ENCODE measurements around the gene SPTBN1.

The SPTBN1 gene

DNA sequence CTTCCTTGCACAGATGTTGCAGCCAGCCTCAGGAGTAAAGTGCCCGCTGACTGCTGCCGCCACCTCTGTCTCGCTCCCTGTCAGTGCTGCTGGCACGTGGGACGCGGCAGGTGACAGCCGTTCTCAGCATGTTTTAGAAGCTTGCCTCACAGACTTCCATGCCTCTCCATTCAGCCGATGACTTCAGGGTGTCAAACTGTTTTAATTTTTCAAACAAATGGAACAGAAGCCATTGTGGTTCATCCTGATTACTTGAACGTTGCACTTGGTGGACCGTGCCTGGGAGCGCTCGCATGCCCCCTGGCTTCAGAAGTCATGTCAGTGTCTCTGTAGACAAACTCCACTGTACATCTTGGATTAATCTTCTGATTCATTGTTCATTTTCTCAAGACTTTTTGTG is 204.6 kb downstream of the SPTBN1 start:
- no peak overlapping the region for H3K4me3 Mint-ChIP-seq
- H3K27me3 Mint-ChIP-seq: no peaks in the 10 kb centered on the region
- peaks cover 89% of the 10 kb centered on the region for H3K36me3 Mint-ChIP-seq
- DNase-seq: no peak
- no peak overlapping the region for H3K27ac Mint-ChIP-seq
- H3K4me1 Mint-ChIP-seq: peaks cover 20% of the 10 kb centered on the region
- H3K9me3 Mint-ChIP-seq: no peaks in the 10 kb centered on the region
- CTCF ChIA-PET: interaction anchor here (1.2 to 2.2 kb wide), 2 partner anchors 15 to 44 kb away, joined by 3 to 5 read pairs; no protein-coding TSS in a partner anchor

DNA sequence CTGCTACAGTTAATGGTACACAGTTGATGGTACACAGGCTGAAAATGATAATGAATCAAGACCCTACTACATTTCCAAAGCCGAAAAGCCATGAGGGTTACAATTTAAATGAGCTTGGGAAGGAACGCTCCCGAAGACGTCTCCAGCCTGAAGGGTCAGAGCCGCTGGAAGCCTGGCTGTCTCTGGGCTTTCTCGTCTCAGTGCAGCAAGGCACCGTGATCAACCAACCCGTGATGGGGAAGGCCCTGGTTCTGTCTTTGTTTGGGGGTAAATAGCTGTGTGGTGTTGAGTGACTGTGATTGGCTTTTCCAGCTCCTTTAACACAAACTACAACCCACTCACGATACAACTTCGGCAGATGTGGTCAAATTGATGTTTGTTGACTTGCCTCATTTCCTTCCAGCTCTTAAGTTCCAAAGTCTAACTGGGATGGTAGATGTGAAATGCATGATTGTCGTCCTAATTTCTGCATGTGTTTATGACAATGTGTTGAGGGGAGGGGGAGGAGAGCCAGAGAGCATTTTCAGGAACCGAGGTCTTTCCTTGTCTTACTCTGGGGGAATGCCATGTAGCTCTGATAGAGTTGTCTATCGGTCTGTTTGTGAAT is 207.4 kb downstream of the SPTBN1 start:
- Mint-ChIP-seq H3K4me1 (peaks cover 18% of the 10 kb centered on the region), H3K4me3 (no peak overlapping the region), H3K36me3 (peaks cover 91% of the 10 kb centered on the region), H3K9me3 (no peaks in the 10 kb centered on the region), H3K27ac (no peak overlapping the region), H3K27me3 (no peaks in the 10 kb centered on the region)
- no peak for DNase-seq
- CTCF ChIA-PET: interaction anchor here (0.6 to 5.2 kb wide), 10 partner anchors 10 to 260 kb away, joined by 3 to 90 read pairs (median 16); no protein-coding TSS in a partner anchor

DNA sequence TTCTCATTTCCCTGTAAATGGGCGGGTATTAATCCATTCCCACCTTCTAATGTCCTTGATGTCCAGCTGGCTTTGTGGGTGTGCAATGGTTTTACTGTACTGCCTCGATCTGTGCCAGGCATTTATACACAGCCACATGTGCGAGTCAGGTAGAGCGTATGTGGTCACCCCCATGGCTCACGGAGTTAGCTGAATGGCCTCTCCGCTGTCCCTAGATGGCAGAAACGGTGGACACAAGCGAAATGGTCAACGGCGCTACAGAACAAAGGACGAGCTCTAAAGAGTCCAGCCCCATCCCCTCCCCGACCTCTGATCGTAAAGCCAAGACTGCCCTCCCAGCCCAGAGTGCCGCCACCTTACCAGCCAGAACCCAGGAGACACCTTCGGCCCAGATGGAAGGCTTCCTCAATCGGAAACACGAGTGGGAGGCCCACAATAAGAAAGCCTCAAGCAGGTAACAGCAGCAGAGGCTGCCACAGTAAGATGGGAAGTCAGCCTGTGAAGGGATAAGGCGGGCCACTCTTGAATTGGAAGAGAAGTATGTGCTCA is 208.2 kb downstream of the SPTBN1 start:
- peaks cover 89% of the 10 kb centered on the region for H3K36me3 Mint-ChIP-seq

DNA sequence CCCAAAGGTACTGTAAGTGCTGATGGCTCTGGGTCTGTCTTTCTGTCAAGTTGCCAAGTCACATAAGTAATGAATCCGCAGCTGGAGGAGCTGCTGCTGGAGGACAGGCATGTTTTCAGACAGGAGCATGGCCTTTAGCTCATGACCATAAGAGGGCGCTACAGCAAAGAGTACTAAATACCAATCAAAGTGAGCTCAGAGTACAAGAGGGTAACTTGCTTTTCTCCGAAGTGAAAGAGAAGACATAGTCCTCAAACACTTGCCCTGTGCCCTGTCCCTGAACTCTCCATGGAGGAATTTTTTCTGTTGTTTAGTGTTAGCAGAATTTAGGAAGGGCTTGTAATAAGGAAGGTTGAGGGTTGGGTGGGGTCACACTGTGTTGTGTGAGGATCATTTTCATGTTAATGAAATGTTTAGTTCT is 209.3 kb downstream of the SPTBN1 start:
- peak overlapping the region; percentile 73 for H3K27ac Mint-ChIP-seq
- no peak overlapping the region for H3K4me3 Mint-ChIP-seq
- peaks cover 17% of the 10 kb centered on the region for H3K4me1 Mint-ChIP-seq
- no peaks in the 10 kb centered on the region for H3K27me3 Mint-ChIP-seq
- H3K9me3 Mint-ChIP-seq: no peaks in the 10 kb centered on the region
- CTCF ChIA-PET: interaction anchor here (0.6 to 5.2 kb wide), 31 partner anchors 9 to 558 kb away, joined by 3 to 90 read pairs (median 6); no protein-coding TSS in a partner anchor
- H3K36me3 Mint-ChIP-seq: peaks cover 89% of the 10 kb centered on the region
- peak; percentile 57 for DNase-seq

More for the DNA sequence above, 208.2 kb downstream of the SPTBN1 start:
- Mint-ChIP-seq H3K27ac (no peak overlapping the region), H3K4me3 (no peak overlapping the region), H3K27me3 (no peaks in the 10 kb centered on the region), H3K9me3 (no peaks in the 10 kb centered on the region), H3K4me1 (peaks cover 17% of the 10 kb centered on the region)
- DNase-seq: no peak
- CTCF ChIA-PET: interaction anchor here (0.6 to 5.2 kb wide), 17 partner anchors 8 to 260 kb away, joined by 3 to 90 read pairs (median 13); no protein-coding TSS in a partner anchor

DNA sequence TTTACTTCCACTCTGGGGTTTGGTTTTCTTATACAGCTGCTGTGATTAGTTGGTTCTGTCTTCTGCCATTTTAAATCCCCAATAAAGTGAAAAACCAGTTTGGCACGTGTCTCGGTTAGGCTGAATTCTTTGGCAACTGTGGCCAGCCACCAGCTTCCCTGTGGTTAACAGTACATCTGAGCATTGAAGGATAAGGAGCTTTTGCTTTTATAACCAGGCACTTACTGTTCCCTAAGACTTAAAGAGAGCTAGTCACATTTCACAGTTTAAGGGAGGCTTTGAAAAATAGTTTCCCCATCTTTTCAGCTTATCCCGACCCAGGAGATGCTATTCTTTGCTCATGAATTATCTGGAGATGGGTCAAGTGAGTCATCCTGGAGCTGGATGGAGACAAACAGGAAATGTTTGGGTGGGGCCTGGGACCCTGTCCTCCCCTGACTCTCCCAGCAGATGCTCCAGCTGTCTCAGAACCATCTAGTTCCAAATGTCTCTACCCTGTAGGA is 210.1 kb downstream of the SPTBN1 start:
- no peak for DNase-seq
- H3K36me3 Mint-ChIP-seq: peaks cover 90% of the 10 kb centered on the region

DNA sequence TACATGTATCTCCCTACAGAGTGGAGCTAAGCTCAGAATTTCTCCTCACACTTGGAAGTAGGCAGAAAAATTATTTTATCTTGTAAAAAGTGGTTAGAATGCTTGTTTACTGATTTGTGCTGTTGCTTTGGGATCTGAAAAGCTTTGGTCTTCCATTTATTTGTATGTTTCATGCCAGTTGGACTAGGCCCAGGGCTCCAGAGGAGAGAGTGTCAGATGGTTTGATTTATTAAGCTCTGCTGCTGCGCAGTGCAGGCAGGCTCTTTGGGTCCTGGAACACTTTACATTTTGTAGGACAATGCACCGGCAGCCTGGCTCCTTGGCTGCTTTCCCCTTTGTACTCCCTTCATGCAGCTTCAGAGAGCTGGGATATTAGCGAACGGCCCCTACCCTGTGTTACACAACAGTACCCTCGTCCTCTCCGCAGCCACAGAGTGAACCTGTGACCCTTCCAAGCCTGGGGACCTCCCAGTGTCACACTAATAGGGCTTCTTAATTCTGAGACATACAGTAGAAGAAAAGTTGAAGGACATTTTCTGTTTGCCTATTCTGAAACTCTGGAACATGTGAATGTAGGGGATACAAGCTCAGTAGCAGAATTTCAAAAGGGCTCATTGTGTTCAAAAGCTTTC is 210.6 kb downstream of the SPTBN1 start:
- Mint-ChIP-seq H3K36me3 (peaks cover 87% of the 10 kb centered on the region), H3K9me3 (no peaks in the 10 kb centered on the region), H3K27ac (peak overlapping the region; percentile 49), H3K4me1 (peaks cover 17% of the 10 kb centered on the region), H3K4me3 (no peak overlapping the region), H3K27me3 (no peaks in the 10 kb centered on the region)
- no peak for DNase-seq
- CTCF ChIA-PET: interaction anchor here (0.8 to 5.2 kb wide), 19 partner anchors 9 to 559 kb away, joined by 3 to 90 read pairs (median 6); no protein-coding TSS in a partner anchor

More for the DNA sequence above, 210.1 kb downstream of the SPTBN1 start:
- Mint-ChIP-seq H3K4me1 (peaks cover 17% of the 10 kb centered on the region), H3K4me3 (no peak overlapping the region), H3K9me3 (no peaks in the 10 kb centered on the region), H3K27ac (no peak overlapping the region), H3K27me3 (no peaks in the 10 kb centered on the region)
- CTCF ChIA-PET: interaction anchor here (0.8 to 5.2 kb wide), 25 partner anchors 10 to 559 kb away, joined by 3 to 90 read pairs (median 6); no protein-coding TSS in a partner anchor

DNA sequence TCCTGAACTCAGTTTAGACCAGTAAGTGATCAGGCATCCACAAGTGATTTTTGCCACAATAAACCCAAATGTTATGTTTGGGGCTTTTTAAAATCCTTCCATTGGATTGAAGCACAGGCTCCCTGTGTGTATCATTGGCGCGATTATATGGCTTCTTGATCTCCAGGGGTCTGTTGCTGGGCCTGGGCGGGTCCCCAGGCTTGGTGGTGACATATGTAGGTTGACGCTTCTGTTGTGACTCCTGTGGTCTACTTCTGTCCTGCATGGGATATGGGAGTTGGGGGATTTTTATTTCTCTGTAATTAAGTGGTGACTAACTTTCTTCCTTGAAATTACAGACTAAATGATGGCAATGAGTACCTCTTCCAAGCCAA is 211.1 kb downstream of the SPTBN1 start:
- H3K27me3 Mint-ChIP-seq: no peaks in the 10 kb centered on the region
- DNase-seq: no peak
- H3K9me3 Mint-ChIP-seq: no peaks in the 10 kb centered on the region
- H3K27ac Mint-ChIP-seq: no peak overlapping the region
- H3K4me3 Mint-ChIP-seq: no peak overlapping the region
- peaks cover 83% of the 10 kb centered on the region for H3K36me3 Mint-ChIP-seq
- H3K4me1 Mint-ChIP-seq: peaks cover 17% of the 10 kb centered on the region
- CTCF ChIA-PET: interaction anchor here (0.9 to 5.2 kb wide), 8 partner anchors 9 to 508 kb away, joined by 3 to 90 read pairs (median 14); no protein-coding TSS in a partner anchor

DNA sequence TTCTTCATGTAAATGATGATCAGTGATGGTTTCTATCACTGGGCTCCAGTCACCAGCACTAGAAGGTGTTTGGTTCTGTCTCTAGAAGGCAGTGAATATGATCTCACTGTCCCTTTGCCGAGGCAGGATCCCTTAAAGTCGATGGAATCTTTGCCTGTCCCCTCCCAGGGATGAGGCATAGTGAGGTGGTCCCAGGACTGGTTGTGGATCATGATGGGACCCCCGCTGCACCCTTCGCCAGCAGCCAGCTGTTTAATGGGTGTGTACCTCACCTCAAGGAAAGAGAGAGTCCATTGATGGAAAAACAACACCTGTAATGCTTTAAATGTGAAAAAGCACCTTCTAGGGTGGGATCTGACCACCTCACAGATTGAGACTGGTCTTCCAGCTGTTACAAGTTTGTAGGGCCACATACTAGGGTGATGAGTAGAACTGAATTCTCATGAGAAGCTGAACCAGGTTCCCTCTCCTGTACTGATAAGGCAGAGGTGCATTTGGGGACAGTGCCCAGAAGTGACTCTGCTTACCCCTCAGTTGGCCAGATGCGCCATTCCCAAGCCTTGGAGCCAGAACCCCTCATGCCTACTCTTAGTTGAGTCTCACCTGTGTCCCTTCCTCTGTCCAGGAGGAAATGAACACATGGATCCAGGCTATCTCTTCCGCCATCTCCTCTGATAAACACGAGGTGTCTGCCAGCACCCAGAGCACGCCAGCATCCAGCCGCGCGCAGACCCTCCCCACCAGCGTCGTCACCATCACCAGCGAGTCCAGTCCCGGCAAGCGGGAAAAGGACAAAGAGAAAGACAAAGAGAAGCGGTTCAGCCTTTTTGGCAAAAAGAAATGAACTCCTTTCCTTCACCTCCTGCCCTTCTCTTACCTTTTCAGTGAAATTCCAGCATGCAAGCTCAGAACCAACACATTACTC is 211.9 kb downstream of the SPTBN1 start:
- H3K27ac Mint-ChIP-seq: no peak overlapping the region
- CTCF ChIA-PET: interaction anchor here (1.9 to 4.3 kb wide), 2 partner anchors 12 to 171 kb away, joined by 5 to 28 read pairs; no protein-coding TSS in a partner anchor

DNA sequence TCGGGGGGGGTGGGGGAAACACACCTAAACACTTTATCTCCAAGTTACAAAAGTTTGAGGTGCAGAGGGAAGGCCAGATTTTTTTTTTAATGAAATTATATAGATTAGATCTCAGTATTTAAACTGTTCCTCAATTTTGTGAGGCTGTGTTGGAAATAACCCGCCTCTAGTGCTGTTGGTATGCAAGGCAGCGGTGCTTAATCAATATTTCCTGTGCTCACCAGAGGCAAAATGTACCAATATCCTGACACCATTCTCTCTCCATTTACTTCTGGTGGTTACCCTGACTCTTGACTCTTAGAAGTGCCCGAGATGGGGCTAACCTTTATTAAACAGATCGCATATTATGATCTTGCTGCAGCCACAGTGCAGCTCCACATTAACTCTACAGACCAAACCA is 212.6 kb downstream of the SPTBN1 start:
- H3K27ac Mint-ChIP-seq: no peak overlapping the region
- peaks cover 72% of the 10 kb centered on the region for H3K36me3 Mint-ChIP-seq
- no peaks in the 10 kb centered on the region for H3K9me3 Mint-ChIP-seq
- DNase-seq: no peak
- H3K4me1 Mint-ChIP-seq: peaks cover 29% of the 10 kb centered on the region
- peaks cover 4% of the 10 kb centered on the region for H3K27me3 Mint-ChIP-seq
- H3K4me3 Mint-ChIP-seq: no peak overlapping the region
- CTCF ChIA-PET: no interaction called here

More for the DNA sequence above, 211.9 kb downstream of the SPTBN1 start:
- Mint-ChIP-seq H3K9me3 (no peaks in the 10 kb centered on the region), H3K4me1 (peaks cover 22% of the 10 kb centered on the region), H3K27me3 (no peaks in the 10 kb centered on the region), H3K4me3 (no peak overlapping the region), H3K36me3 (peaks cover 76% of the 10 kb centered on the region)
- no peak for DNase-seq

DNA sequence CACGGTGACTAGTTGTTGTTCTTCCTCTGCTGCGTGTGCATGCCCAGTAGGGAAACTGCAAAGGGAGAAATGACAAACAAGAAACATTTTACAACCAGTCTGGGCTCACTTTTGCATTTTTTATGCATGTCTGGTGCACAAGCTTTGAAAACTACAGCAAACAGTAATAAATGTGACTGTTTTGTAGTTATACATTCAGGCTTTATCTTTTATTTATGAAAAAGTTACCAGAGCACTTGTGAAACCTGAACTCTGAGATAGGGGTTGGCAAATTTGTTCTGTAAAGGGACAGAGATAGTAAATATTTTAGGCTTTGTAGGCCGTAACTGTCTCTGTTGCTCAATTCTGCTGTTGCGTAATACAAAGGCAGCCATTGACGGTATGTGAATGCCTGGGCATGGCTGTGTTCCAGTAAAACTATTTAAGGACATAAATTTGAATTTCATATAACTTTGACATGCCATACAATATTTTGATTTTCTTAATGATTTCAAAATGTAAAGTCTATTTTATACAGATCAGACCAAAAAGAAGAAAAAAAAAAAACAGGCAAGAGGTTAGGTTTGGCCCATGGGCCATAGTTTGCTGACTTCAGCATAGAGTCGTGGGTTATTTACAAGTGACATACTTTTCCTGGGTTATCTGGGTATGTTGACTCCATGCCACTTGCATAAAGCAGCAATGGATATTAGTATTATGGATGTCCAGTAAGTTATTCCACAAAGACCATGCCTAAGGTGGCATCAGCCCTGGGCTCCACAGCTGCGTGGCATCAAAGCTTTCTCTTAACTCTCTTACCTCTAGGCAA is 213.8 kb downstream of the SPTBN1 start:
- H3K4me1 Mint-ChIP-seq: peaks cover 31% of the 10 kb centered on the region
- no peak for DNase-seq

DNA sequence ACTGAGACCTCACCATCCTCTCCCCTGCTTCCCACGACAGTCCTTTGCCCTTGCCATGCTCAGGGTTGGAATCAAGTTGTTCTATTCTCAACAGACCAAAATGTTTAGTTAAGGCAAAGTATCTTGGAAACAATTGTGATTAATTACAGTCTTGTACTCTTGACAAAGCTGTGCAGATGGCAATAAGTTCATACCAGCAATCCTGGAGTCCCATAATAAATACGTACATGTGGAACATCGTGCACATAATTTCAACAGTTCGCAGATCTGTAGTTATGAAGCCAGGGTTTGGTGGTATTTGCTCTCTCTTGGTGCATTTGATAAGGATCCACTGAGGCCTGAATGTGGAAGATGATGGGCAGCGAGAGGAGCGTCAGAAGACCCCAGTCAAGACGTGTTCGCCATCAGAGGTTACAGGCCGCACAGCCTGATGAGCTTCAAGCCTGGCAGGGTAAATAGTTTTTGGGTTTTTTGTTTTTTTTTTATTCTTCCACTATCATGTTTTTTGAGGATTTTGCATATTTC is 214.4 kb downstream of the SPTBN1 start:
- H3K27ac Mint-ChIP-seq: no peak overlapping the region
- no peaks in the 10 kb centered on the region for H3K9me3 Mint-ChIP-seq
- peaks cover 16% of the 10 kb centered on the region for H3K27me3 Mint-ChIP-seq
- DNase-seq: no peak
- H3K4me3 Mint-ChIP-seq: no peak overlapping the region
- peaks cover 24% of the 10 kb centered on the region for H3K4me1 Mint-ChIP-seq
- peaks cover 54% of the 10 kb centered on the region for H3K36me3 Mint-ChIP-seq
- CTCF ChIA-PET: no interaction called here

More for the DNA sequence above, 213.8 kb downstream of the SPTBN1 start:
- Mint-ChIP-seq H3K27ac (no peak overlapping the region), H3K27me3 (peaks cover 9% of the 10 kb centered on the region), H3K4me3 (no peak overlapping the region), H3K36me3 (peaks cover 60% of the 10 kb centered on the region), H3K9me3 (no peaks in the 10 kb centered on the region)
- CTCF ChIA-PET: no interaction called here

DNA sequence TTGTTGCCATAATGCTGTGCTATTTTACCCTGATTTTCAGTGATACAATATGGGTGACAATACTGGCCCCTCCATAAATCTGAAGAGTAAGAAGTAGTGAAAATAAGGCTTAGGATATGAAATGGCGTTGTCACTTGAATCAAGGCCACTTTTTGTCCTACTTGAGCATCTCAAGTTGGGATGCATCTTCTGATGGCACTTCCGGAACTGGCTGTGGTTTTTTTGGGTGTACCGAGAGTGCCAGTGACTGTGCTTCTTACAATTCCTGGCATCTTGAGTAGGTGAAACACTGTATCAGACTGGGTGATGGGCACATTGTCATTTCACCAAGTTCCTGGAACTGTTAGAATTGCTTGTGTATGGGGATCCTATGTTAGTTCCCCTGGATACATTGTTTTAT is 214.9 kb downstream of the SPTBN1 start:
- Mint-ChIP-seq H3K9me3 (no peaks in the 10 kb centered on the region), H3K27me3 (peaks cover 21% of the 10 kb centered on the region), H3K4me1 (peaks cover 21% of the 10 kb centered on the region), H3K27ac (no peak overlapping the region), H3K36me3 (peaks cover 50% of the 10 kb centered on the region), H3K4me3 (no peak overlapping the region)
- DNase-seq: no peak
- CTCF ChIA-PET: no interaction called here
